Endothelial cell of umbilical vein (primary cell): ENCODE data around the gene NFIL3. TPM values are rescaled to one million over a fixed set of nuclear protein-coding genes. Genes with fewer than 3 reads are reported as not detected.
A peak's percentile ranks its signal among the peaks of the same experiment; 100 is the strongest.

Source experiments
- BruUV-seq: library from RNA; stranded (reverse); fragments of 400-500 nt; replicated peaks from 2 replicates; lab custom pipeline; 2021; lab: Mats Ljungman, UMichigan
- CTCF ChIA-PET: fragments of 300-600, 350-600 bp; sonication (Branson Sonifier 250); formaldehyde crosslinking; loops from one replicate; lab custom pipeline; 2021; ENCODE audit warnings: antibody characterized with exemption, inconsistent platforms; lab: Charles Lee
- POLR2A ChIA-PET: fragments of 300-600, 350-600 bp; sonication (Branson Sonifier 250); formaldehyde crosslinking; loops from one replicate; lab custom pipeline; 2021; ENCODE audit warnings: antibody characterized with exemption, inconsistent platforms; lab: Charles Lee
- DNase-seq: peaks from one replicate; pipeline ENCODE4 v3.0.0-alpha.2; 2011; ENCODE audit warnings: low read depth, low spot score
- FAIRE-seq: peaks from 2 replicates; lab custom pipeline; 2011; peaks lifted over from hg19 to GRCh38; lab: Jason Lieb, UNC
- H2AFZ ChIP-seq: 2 replicates; pipeline ENCODE4 v1.6.0; 2012; ENCODE audit warnings: low read depth, low read length, control low read depth, inconsistent platforms
- H3K27ac ChIP-seq: 2 replicates; pipeline ENCODE4 v1.5.1; 2011; ENCODE audit warnings: low read depth, mild to moderate bottlenecking, control low read depth, low read length, moderate library complexity; ENCODE audit not compliant: insufficient read depth
- H3K27me3 ChIP-seq, 2 experiments: 2 replicates each; pipeline versions ENCODE4 v1.6.0 to v1.6.1; 2011; ENCODE audit warnings: low read length in 2 of 2, mixed read lengths in 1 of 2; ENCODE audit not compliant: control insufficient read depth in 2 of 2, insufficient read depth in 2 of 2
- H3K36me3 ChIP-seq, 2 experiments: 2 replicates in 1 of 2; 3 replicates in 1 of 2; pipeline ENCODE4 v1.5.1; 2011; ENCODE audit warnings: low read length in 2 of 2, mild to moderate bottlenecking in 1 of 2, moderate library complexity in 1 of 2; ENCODE audit not compliant: control insufficient read depth in 2 of 2, insufficient read depth in 2 of 2; ENCODE audit errors: extremely low read depth in 1 of 2
- H3K4me1 ChIP-seq: 3 replicates; pipeline ENCODE4 v1.5.1; 2011; ENCODE audit warnings: mild to moderate bottlenecking, low read length; ENCODE audit not compliant: control insufficient read depth, insufficient read depth; ENCODE audit errors: extremely low read depth
- H3K4me2 ChIP-seq: 2 replicates; pipeline ENCODE4 v1.6.1; 2011; ENCODE audit warnings: low read length, control low read depth, mixed read lengths; ENCODE audit not compliant: insufficient read depth
- H3K4me3 ChIP-seq, 3 experiments: fragments of 200-600 bp in 1 of 3; sonication (generic), shearing (Covaris generic) in 1 of 3; replicated peaks in 1 of 3; 2 replicates each; pipeline ENCODE4 v1.5.1; 2011 to 2016; ENCODE audit warnings: control low read depth in 3 of 3, low read length in 3 of 3, mild to moderate bottlenecking in 2 of 3, inconsistent platforms in 1 of 3, low read depth in 1 of 3, moderate library complexity in 1 of 3; ENCODE audit not compliant: insufficient read depth in 1 of 3
- H3K79me2 ChIP-seq: 2 replicates; pipeline ENCODE4 v1.6.0; 2012; ENCODE audit warnings: low read length, inconsistent platforms; ENCODE audit not compliant: control insufficient read depth, insufficient read depth
- H3K9ac ChIP-seq: replicated peaks from 2 replicates; pipeline ENCODE3; 2011; ENCODE audit warnings: low read length, control low read depth; ENCODE audit not compliant: insufficient read depth; ENCODE audit errors: extremely low read depth
- H3K9me1 ChIP-seq: replicated peaks from 3 replicates; pipeline ENCODE4 v1.6.0; 2011; ENCODE audit warnings: mild to moderate bottlenecking, low read length; ENCODE audit not compliant: control insufficient read depth, insufficient read depth; ENCODE audit errors: extremely low read depth
- H3K9me3 ChIP-seq: replicated peaks from 2 replicates; pipeline ENCODE4 v1.5.1; 2012; ENCODE audit warnings: low read length, inconsistent platforms; ENCODE audit not compliant: control insufficient read depth, insufficient read depth
- H4K20me1 ChIP-seq: replicated peaks from 2 replicates; pipeline ENCODE3; 2011; ENCODE audit warnings: mild to moderate bottlenecking, low read length; ENCODE audit not compliant: control insufficient read depth, insufficient read depth; ENCODE audit errors: extremely low read depth
- CTCF ChIP-seq, 2 donors: IDR thresholded peaks; 1 replicate in 1 of 2; 2 replicates in 1 of 2; pipeline ENCODE4 v1.5.1; 2011; ENCODE audit warnings: low read length in 2 of 2, mild to moderate bottlenecking in 2 of 2, moderate library complexity in 2 of 2, control low read depth in 1 of 2, inconsistent platforms in 1 of 2, low read depth in 1 of 2; ENCODE audit not compliant: insufficient read depth in 1 of 2; ENCODE audit errors: extremely low read depth in 1 of 2
- EZH2 ChIP-seq: IDR thresholded peaks from 2 replicates; pipeline ENCODE4 v1.6.1; 2012; ENCODE audit warnings: borderline replicate concordance, low read depth, mild to moderate bottlenecking, moderate library complexity, low read length, inconsistent platforms; ENCODE audit not compliant: severe bottlenecking
- FOS ChIP-seq: IDR thresholded peaks from 2 replicates; pipeline ENCODE4 v1.6.1; 2011; ENCODE audit warnings: mild to moderate bottlenecking, low read length, moderate library complexity, borderline replicate concordance; ENCODE audit not compliant: insufficient read depth
- GATA2 ChIP-seq: IDR thresholded peaks from 2 replicates; pipeline ENCODE4 v1.7.0; 2011; ENCODE audit warnings: low read depth, mild to moderate bottlenecking, moderate library complexity, mixed read lengths, low read length; ENCODE audit not compliant: insufficient read length, insufficient read depth
- MYC ChIP-seq: IDR thresholded peaks from one replicate; pipeline ENCODE4 v1.6.1; 2011; ENCODE audit warnings: mild to moderate bottlenecking, low read depth, low read length
- POLR2AphosphoS5 ChIP-seq: IDR thresholded peaks from 2 replicates; pipeline ENCODE4 v1.6.1; 2012; ENCODE audit warnings: low read depth, mild to moderate bottlenecking, control low read depth, low read length, moderate library complexity; ENCODE audit not compliant: insufficient read depth
- dilution Hi-C: fragments of 300-500 bp; cut with MboI; formaldehyde crosslinking; loops from one replicate; pipeline ENCODE4 v1.15.0; 2019; ENCODE audit warnings: low sequenced_read_pairs; ENCODE audit not compliant: extremely low pct_ligation_motif_present
- intact Hi-C: fragments of 100-400 bp; cut with micrococcal nuclease; formaldehyde crosslinking; loops from one replicate; pipeline ENCODE4 v1.10.0; 2022
- polyA plus RNA-seq, 4 experiments: library from polyadenylated mRNA; depleted of rRNA in 3 of 4; stranded (reverse) in 3 of 4; unstranded in 1 of 4; fragments of >200 nt; gene quantifications; 2 replicates each; pipeline versions ENCODE4 v1.2.1 to v1.2.3, GENCODE V29; 2011 to 2012; ENCODE audit warnings: missing spikeins in 1 of 4
- total RNA-seq: library from RNA; stranded (reverse); gene quantifications from 2 replicates; pipeline ENCODE4 v1.2.3, GENCODE V29; 2021
- TF ChIP-seq, protein P1 (sequence below): IDR thresholded peaks from 2 replicates; pipeline ENCODE4 v1.6.1; 2011; ENCODE audit not compliant: insufficient read depth, insufficient read length

Gene NFIL3
- total and polyA plus RNA-seq, 2 donors (not counting 3 experiments of a cell fraction or from before 2014, with no cell fraction given) = 2.9 to 10.5 TPM

GRCh38 chr9:91408475-91408874 lies 15.2 kb downstream of the NFIL3 start:
- Histone ChIP-seq H3K9me3 (no peaks in the 10 kb centered on the region), H3K27ac (no peak overlapping the region), H3K9me1 (no peaks in the 10 kb centered on the region), H3K4me2 (no peak overlapping the region), H3K79me2 (peaks cover 12% of the 10 kb centered on the region), H3K36me3 (peaks cover 3 to 5% of the 10 kb centered on the region in 2 experiments), H4K20me1 (no peaks in the 10 kb centered on the region), H3K4me1 (peaks cover 11% of the 10 kb centered on the region), H3K9ac (no peak overlapping the region), H2AFZ (no peak overlapping the region), H3K27me3 (no peaks in the 10 kb centered on the region), H3K4me3 (no peak overlapping the region)
- CTCF ChIA-PET = no interaction called here
- peak; percentile 29 for TF ChIP-seq FOS
- no peak for TF ChIP-seq CTCF (IDR thresholded peaks at IDR 0.05; ENCODE audit: extremely low read depth in 1 of 2, insufficient read depth in 1 of 2, low read depth in 1 of 2, low read length in 2 of 2)
- no peak for TF ChIP-seq POLR2AphosphoS5
- TF ChIP-seq, protein P1, sequence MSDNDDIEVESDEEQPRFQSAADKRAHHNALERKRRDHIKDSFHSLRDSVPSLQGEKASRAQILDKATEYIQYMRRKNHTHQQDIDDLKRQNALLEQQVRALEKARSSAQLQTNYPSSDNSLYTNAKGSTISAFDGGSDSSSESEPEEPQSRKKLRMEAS = no peak
- TF ChIP-seq GATA2 = no peak
- TF ChIP-seq MYC = no peak
- TF ChIP-seq EZH2 = no peak
- POLR2A ChIA-PET = no interaction called here
- no peak for DNase-seq
- no peak for FAIRE-seq
- intact Hi-C loops = no loop called here
- dilution Hi-C loops = no loop called here
- no TSS peak for BruUV-seq
